HL-60 (cell line): ENCODE measurements around the gene CTXN3.

Source experiments
- DNase-seq, 2 experiments: peaks; one replicate each; pipeline ENCODE4 v3.0.0-alpha.2; 2010 to 2020; ENCODE audit warnings: low read depth in 1 of 2, low spot score in 1 of 2
- H3K27ac ChIP-seq: fragments of 250-450 bp; sonication (Bioruptor Pico); replicated peaks from 2 replicates; pipeline ENCODE4 v1.5.1; 2020; ENCODE audit warnings: mild to moderate bottlenecking, moderate library complexity
- H3K27me3 ChIP-seq: fragments of 250-450 bp; sonication (Bioruptor Pico); 2 replicates; pipeline ENCODE4 v1.5.1; 2021; ENCODE audit warnings: mild to moderate bottlenecking, moderate library complexity; ENCODE audit not compliant: insufficient read depth, poor library complexity, severe bottlenecking
- H3K4me3 ChIP-seq: replicated peaks from 2 replicates; pipeline ENCODE4 v1.5.1; 2011; ENCODE audit warnings: mild to moderate bottlenecking, control low read depth, low read length; ENCODE audit not compliant: insufficient read depth
- GABPA ChIP-seq: IDR thresholded peaks from 2 replicates; pipeline ENCODE4 v1.6.1; 2012; ENCODE audit warnings: low read depth
- POLR2AphosphoS5 ChIP-seq: IDR thresholded peaks from 2 replicates; pipeline ENCODE4 v1.6.1; 2012; ENCODE audit warnings: low read depth
- SPI1 ChIP-seq: IDR thresholded peaks from 2 replicates; pipeline ENCODE4 v1.6.1; 2012; ENCODE audit warnings: low read depth, mild to moderate bottlenecking, borderline replicate concordance
- TF ChIP-seq, protein P1 (sequence below): IDR thresholded peaks from one replicate; pipeline ENCODE4 v1.5.1; 2011; ENCODE audit warnings: low read length, control low read depth, inconsistent platforms; ENCODE audit not compliant: insufficient read depth
- TF ChIP-seq, protein P2 (sequence below): IDR thresholded peaks from 2 replicates; pipeline ENCODE4 v1.6.1; 2012; ENCODE audit warnings: low read depth; ENCODE audit not compliant: insufficient replicate concordance

Gene CTXN3

DNA sequence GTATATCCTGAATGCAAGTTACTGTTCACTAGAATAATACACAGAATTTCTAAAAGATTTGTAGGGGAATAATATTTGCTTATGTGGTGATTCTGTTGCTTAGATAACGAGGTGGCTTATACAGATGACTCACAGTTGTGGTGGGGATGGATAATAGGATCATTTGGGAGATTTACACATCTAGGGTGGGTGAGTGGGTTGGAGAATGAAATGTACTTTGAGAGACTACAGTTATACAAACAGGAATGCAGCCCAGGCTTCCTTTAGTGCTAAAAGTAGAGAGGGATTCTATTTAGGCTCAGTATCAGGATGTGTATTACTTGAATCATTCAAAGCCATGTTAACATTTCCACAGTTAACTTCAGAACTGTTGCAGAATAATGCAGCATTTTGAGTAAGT lies 1.8 kb downstream of the CTXN3 start:
- no peak overlapping the region for H3K27ac ChIP-seq
- no peaks in the 10 kb centered on the region for H3K27me3 ChIP-seq
- H3K4me3 ChIP-seq, result no peak overlapping the region
- TF ChIP-seq, protein P1, sequence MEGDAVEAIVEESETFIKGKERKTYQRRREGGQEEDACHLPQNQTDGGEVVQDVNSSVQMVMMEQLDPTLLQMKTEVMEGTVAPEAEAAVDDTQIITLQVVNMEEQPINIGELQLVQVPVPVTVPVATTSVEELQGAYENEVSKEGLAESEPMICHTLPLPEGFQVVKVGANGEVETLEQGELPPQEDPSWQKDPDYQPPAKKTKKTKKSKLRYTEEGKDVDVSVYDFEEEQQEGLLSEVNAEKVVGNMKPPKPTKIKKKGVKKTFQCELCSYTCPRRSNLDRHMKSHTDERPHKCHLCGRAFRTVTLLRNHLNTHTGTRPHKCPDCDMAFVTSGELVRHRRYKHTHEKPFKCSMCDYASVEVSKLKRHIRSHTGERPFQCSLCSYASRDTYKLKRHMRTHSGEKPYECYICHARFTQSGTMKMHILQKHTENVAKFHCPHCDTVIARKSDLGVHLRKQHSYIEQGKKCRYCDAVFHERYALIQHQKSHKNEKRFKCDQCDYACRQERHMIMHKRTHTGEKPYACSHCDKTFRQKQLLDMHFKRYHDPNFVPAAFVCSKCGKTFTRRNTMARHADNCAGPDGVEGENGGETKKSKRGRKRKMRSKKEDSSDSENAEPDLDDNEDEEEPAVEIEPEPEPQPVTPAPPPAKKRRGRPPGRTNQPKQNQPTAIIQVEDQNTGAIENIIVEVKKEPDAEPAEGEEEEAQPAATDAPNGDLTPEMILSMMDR, result no peak
- TF ChIP-seq GABPA, result no peak
- DNase-seq, result no peak

DNA sequence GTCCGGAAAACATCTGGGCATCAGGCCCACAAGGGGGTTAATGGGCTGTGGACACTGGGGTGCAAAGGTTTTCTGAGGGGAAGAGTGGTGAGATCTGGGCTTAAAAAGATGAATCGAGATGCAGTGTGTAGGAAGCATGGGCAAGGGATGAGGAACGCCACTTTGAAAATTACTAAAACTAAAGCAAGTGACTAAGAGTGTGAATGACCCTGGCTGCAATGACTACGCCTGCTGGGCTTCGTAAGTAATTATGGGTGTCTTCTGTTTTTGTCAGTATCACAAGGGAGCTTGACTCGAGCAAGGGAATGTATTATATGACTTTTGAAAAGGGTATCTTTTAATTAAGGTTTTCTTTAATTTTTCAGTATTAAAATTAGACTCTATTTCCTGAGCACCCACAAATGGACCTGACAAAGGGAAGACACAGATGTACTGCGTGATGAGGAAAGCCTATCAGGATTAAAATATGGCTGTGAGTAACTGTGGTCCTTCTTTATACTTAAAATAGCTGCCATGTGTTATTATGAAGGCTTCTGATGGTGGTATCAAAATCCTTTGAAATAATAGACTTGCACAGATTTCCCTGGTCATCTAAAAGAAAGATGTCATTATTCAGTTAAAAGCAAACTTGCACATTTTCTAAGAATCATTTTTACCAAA lies 4.2 kb downstream of the CTXN3 start:
- no peak overlapping the region for H3K4me3 ChIP-seq
- no peak for TF ChIP-seq GABPA
- no peak for TF ChIP-seq POLR2AphosphoS5
- TF ChIP-seq, protein P1, result no peak
- TF ChIP-seq, protein P2, sequence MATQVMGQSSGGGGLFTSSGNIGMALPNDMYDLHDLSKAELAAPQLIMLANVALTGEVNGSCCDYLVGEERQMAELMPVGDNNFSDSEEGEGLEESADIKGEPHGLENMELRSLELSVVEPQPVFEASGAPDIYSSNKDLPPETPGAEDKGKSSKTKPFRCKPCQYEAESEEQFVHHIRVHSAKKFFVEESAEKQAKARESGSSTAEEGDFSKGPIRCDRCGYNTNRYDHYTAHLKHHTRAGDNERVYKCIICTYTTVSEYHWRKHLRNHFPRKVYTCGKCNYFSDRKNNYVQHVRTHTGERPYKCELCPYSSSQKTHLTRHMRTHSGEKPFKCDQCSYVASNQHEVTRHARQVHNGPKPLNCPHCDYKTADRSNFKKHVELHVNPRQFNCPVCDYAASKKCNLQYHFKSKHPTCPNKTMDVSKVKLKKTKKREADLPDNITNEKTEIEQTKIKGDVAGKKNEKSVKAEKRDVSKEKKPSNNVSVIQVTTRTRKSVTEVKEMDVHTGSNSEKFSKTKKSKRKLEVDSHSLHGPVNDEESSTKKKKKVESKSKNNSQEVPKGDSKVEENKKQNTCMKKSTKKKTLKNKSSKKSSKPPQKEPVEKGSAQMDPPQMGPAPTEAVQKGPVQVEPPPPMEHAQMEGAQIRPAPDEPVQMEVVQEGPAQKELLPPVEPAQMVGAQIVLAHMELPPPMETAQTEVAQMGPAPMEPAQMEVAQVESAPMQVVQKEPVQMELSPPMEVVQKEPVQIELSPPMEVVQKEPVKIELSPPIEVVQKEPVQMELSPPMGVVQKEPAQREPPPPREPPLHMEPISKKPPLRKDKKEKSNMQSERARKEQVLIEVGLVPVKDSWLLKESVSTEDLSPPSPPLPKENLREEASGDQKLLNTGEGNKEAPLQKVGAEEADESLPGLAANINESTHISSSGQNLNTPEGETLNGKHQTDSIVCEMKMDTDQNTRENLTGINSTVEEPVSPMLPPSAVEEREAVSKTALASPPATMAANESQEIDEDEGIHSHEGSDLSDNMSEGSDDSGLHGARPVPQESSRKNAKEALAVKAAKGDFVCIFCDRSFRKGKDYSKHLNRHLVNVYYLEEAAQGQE, result no peak
- no peak for TF ChIP-seq SPI1
- no peak overlapping the region for H3K27ac ChIP-seq
- H3K27me3 ChIP-seq, result no peaks in the 10 kb centered on the region
- DNase-seq, result no peak

DNA sequence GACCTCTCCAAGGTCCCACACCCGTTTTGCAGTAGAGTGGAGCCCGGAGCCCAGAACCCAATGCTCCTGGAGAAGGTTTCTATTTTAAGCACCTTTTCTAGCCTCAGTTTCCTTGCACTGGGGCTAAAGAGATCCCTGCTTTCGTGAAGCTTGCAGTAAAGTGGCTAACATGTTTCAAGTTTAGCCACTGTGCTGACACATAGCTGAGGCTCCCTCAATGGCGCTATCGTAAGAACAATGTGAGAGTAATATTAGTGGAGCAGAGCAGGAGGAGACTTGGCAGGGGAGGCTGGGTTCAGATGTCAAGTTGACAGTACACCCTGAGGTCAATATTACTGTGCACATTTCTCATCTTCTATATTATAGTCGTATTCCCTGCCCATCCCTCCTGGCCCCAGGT lies 7.9 kb downstream of the CTXN3 start:
- TF ChIP-seq, protein P1, result no peak
- TF ChIP-seq POLR2AphosphoS5 (no peak), SPI1 (no peak), GABPA (no peak)
- TF ChIP-seq, protein P2, result no peak
- Histone ChIP-seq H3K27ac (no peak overlapping the region), H3K27me3 (no peaks in the 10 kb centered on the region), H3K4me3 (no peak overlapping the region)
- DNase-seq, result no peak
